ENCODE results near the gene TDRD9. TPM values are rescaled to one million over a fixed set of nuclear protein-coding genes. Genes with fewer than 3 reads are reported as not detected.

TDRD9 gene
- total RNA-seq, 2 donors from 2014 or later, result 0.95 TPM; not detected in 1

Other genes with a start within 250 kb of the TDRD9 start
- gene XRCC3, start 213.0 kb upstream of the TDRD9 start, total RNA-seq, result 10 to 100 TPM; 36.4 to 62.4 TPM
- gene ZFYVE21, start 212.6 kb upstream of the TDRD9 start, total RNA-seq, result 10 to 100 TPM; 18.2 to 20.6 TPM
- 10 to 100 TPM; 10.0 to 10.4 TPM for gene PPP1R13B, start 80.9 kb upstream of the TDRD9 start, total RNA-seq
- not detected for gene RD3L, start 14.1 kb downstream of the TDRD9 start, total RNA-seq
- gene ASPG, start 157.2 kb downstream of the TDRD9 start, total RNA-seq, result not detected
- 1 to 10 TPM; 1.1 to 1.6 TPM for gene KIF26A, start 210.1 kb downstream of the TDRD9 start, total RNA-seq

Measured in activated T-helper 17 cell treated with anti-CD3 and anti-CD28 coated beads, Interleukin-2, amount 50 U/mL, for 72 hours (primary cell).